Activated T-cell treated with anti-CD3 and anti-CD28 coated beads for 1 hour (primary cell): ENCODE results near the gene BRINP2.
"Not testable (repeated sequence)": the region's sequence is repeated elsewhere in the genome, so short reads cannot be mapped to it uniquely, and the experiment has no call there.

Source experiments
- DNase-seq: peaks from one replicate; pipeline ENCODE4 v3.0.0-alpha.2; 2020; ENCODE audit warnings: low read depth

Gene BRINP2

GRCh38 chr1:177311586-177311985 is 140.8 kb downstream of the BRINP2 start:
- no peak for DNase-seq

DNA sequence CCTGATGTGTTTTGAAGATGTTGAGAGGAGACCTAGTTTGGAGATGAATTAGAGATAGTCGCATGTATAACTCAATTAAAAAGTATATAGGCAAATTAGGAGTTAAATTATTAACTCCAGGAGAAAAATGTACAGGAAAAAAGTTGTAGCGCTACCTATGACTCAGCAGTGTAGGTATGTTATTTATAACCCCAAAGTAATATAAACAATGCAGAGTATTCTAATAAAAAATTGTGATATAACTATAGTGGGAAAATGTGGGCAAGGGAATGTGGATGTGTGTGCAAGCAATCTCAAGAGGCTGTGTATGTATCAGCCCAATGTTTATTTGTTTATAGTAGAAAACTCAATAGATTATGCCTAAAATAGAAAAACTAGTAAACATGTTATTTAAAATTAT is 144.5 kb downstream of the BRINP2 start:
- DNase-seq: no peak

DNA sequence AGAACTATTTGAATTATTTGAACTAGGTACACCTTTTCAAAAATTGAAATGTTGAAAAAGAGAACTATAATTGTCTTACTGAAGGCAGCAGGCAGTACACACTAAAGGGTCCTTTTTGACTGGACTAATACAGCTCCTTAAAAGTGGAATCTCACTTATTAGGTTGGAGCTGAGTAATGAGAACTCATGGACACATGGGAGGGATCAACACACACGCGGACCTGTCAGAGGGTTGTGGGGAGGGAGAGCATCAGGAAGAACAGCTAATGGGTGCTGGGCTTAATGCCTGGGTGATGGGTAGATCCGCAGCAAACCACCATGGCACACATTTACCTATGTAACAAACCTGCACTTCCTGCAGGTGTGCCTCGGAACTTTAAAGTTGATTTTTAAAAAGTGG is 145.0 kb downstream of the BRINP2 start:
- no peak for DNase-seq

DNA sequence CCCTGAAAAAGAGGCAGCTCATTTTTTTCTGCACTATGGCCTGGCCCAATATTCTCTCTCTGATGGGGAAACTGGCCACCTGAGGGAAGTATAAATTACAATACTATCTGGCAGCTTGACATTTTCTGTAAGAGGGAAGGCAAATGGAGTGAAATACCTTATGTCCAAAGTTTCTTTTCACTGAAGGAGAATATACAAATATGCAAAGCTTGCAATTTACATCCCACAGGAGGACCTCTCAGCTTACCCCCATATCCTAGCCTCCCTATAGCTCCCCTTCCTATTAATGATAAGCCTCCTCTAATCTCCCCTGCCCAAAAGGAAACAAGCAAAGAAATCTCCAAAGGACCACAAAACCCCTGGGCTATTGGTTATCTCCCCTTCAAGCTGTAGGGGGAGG is 150.7 kb downstream of the BRINP2 start:
- DNase-seq: not testable (repeated sequence)

- DNase-seq: no peak
These were observed 157.5 kb downstream of the BRINP2 start for GRCh38 chr1:177328251-177328650.

DNA sequence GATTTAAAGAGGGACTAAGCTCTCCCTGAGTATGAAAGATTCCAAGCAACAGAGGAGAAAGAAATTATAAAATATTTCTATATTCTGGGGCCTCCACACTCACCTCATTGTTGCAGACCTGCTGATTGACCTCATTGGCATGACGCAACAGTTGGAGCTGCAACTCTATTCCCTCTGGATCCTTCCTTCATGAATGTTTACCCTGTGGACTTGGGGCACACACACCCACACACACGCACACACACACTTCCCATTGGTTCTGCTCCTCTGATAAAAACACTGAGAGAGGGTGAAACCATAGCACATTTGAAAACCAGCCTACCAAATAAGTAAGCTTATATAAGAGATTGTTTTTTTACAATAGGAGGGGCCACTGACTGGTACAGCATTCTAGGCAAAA is 159.1 kb downstream of the BRINP2 start:
- DNase-seq: no peak
